SK-N-SH treated with all-trans-retinoic acid at 6 μM for 48 hours (cell line): Measurements from ENCODE around the gene DHRS4.

Experiments used
- ARNTL ChIP-seq: fragments of 450-650 bp; formaldehyde crosslinking; IDR thresholded peaks from 2 replicates; pipeline ENCODE4 v1.5.0; 2020; ENCODE audit warnings: low read depth, mild to moderate bottlenecking, moderate library complexity, borderline replicate concordance
- ESRRG ChIP-seq: fragments of 250-450 bp; sonication (Bioruptor Pico); IDR thresholded peaks from 2 replicates; pipeline ENCODE4 v1.6.1; 2021; ENCODE audit warnings: mild to moderate bottlenecking
- RARB ChIP-seq: fragments of 250-450 bp; sonication (Bioruptor Pico); IDR thresholded peaks from 2 replicates; pipeline ENCODE4 v1.8.0; 2021; ENCODE audit warnings: mild to moderate bottlenecking, moderate library complexity
- TCF4 ChIP-seq: fragments of 250-450 bp; sonication (Bioruptor Pico); IDR thresholded peaks from 2 replicates; pipeline ENCODE4 v1.8.0; 2021; ENCODE audit warnings: mild to moderate bottlenecking, moderate library complexity, borderline replicate concordance
- TF ChIP-seq, protein P1 (sequence below): fragments of 250-450 bp; sonication (Bioruptor Pico); IDR thresholded peaks from 2 replicates; pipeline ENCODE4 v1.8.0; 2020; ENCODE audit warnings: mild to moderate bottlenecking, moderate library complexity, borderline replicate concordance

DNA sequence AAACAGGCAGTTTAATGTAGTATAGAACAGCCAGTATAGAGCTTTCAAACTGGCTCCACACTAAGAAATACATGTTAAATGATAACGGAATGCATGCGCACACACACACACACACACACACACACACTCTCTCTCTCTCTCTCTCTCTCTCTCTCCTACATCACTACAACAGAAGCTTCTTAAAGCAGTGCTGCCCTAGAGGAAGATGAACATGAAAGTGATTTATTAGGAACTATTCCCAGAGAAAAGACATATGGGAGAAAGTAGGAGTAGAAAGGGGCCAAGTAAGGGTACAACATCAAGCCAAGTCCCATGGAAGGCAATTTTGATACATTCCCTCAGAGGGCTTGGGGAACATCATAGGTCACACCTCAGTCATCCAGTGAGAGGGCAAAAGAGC, 16.4 kb upstream of the DHRS4 start:
- no peak for TF ChIP-seq ESRRG
- no peak for TF ChIP-seq ARNTL (CRISPR knock-in tag)
- TF ChIP-seq TCF4: no peak
- TF ChIP-seq RARB (CRISPR knock-in tag): no peak
- TF ChIP-seq, protein P1, sequence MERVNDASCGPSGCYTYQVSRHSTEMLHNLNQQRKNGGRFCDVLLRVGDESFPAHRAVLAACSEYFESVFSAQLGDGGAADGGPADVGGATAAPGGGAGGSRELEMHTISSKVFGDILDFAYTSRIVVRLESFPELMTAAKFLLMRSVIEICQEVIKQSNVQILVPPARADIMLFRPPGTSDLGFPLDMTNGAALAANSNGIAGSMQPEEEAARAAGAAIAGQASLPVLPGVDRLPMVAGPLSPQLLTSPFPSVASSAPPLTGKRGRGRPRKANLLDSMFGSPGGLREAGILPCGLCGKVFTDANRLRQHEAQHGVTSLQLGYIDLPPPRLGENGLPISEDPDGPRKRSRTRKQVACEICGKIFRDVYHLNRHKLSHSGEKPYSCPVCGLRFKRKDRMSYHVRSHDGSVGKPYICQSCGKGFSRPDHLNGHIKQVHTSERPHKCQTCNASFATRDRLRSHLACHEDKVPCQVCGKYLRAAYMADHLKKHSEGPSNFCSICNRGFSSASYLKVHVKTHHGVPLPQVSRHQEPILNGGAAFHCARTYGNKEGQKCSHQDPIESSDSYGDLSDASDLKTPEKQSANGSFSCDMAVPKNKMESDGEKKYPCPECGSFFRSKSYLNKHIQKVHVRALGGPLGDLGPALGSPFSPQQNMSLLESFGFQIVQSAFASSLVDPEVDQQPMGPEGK (CRISPR knock-in tag): no peak
